ENCODE measurements around the gene ECT2L.

ECT2L gene

DNA sequence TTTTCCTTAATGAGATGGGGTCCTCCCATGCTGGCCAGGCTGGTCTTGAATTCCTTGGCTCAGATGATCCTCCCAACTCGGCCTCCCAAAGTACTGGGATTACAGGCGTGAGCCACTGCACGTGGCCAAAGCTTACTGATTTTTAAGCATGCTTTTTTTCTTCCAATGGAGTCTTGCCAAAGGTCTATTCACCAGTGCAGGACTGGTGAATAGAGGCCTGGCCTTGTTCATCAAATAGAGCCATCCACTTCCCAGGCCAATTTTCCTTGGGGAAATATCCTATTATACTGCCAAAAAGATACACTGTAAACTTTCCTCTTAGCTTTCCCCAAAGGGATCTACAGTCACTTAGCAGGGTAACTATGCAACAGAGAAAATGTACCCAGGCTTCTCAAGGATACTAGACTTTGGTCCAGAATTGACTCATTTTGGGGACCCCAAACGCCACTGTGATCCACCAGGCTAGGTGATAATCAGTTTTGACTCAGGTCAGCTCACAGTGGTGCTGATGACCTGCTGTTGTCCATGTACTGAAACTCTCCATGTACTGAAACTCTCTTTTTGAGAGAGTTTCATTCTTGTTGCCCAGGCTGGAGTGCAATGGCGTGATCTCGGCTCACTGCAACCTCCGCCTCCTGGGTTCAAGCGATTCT, 100.3 kb downstream of the ECT2L start:
- TF ChIP-seq CTCF (IDR thresholded peaks at IDR 0.05), result no peak

GRCh38 chr6:138897031-138897430, 101.1 kb downstream of the ECT2L start:
- no peak overlapping the region for H3K27ac ChIP-seq
- intact Hi-C loops (cut with DNase I; ENCODE audit: low total_unique reads), result no loop called here
- no peaks in the 10 kb centered on the region for H3K27me3 ChIP-seq
- no peaks in the 10 kb centered on the region for H3K9me3 ChIP-seq
- no peak for TF ChIP-seq CTCF (IDR thresholded peaks at IDR 0.05)
- peaks cover 11 to 24% (median 17%) of the 10 kb centered on the region in 3 donors for H3K36me3 ChIP-seq
- H3K4me3 ChIP-seq, result no peak overlapping the region
- DNase-seq, result no peak
- no peaks in the 10 kb centered on the region for H3K4me1 ChIP-seq

More for the DNA sequence above, 100.3 kb downstream of the ECT2L start:
- DNase-seq, result no peak
- intact Hi-C loops (cut with DNase I; ENCODE audit: low total_unique reads), result no loop called here
- Histone ChIP-seq H3K27ac (no peak overlapping the region), H3K4me3 (no peak overlapping the region), H3K36me3 (peaks cover 7 to 17% (median 9%) of the 10 kb centered on the region in 3 donors), H3K9me3 (no peaks in the 10 kb centered on the region), H3K4me1 (no peaks in the 10 kb centered on the region), H3K27me3 (no peaks in the 10 kb centered on the region)

DNA sequence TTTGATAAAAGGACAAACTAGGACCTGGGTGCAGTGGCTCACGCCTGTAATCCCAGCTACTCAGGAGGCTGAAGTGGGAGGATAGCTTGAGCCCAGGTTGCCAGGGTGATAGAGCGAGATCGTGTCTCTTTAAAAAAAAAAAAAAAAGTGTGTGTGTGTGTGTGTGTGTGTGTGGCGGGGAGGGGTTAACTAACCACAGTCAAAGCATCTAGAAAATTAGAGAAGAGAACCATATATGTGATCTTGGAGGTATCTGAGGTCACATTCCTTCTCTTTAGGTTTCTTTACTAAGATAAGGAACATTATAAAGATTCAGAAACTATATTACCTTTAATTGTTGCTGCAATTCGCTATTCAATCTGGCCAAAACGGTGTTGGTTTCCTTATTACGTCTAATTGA, 111.3 kb downstream of the ECT2L start:
- no peak for TF ChIP-seq CTCF (IDR thresholded peaks at IDR 0.05)
- Histone ChIP-seq H3K27me3 (no peaks in the 10 kb centered on the region), H3K4me1 (no peaks in the 10 kb centered on the region), H3K36me3 (peaks cover 66 to 94% (median 71%) of the 10 kb centered on the region in 3 donors), H3K4me3 (no peak overlapping the region), H3K9me3 (no peaks in the 10 kb centered on the region), H3K27ac (no peak overlapping the region)
- no peak for DNase-seq
- intact Hi-C loops (cut with DNase I; ENCODE audit: low total_unique reads), result no loop called here

DNA sequence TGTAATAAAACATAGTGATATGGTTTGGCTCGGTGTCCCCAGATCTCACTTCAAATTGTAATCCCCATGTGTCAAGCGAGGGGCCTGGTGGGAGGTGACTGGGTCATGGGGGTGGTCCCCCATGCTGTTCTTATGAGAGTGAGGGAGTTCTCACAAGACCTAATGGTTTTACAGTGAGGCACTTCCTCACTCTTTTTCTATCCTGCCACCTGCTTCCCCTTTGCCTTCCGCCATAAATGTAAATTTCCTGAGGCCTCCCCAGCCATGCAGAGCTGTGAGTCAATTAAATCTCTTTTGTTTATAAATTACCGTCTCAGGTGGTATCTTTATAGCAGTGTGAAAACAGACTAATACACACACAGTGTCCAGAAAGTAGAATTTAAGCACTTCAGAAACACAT, 113.6 kb downstream of the ECT2L start:
- no peak for DNase-seq
- H3K27ac ChIP-seq, result no peak overlapping the region
- H3K4me1 ChIP-seq, result no peaks in the 10 kb centered on the region
- no peak for TF ChIP-seq CTCF (IDR thresholded peaks at IDR 0.05)
- no peak overlapping the region for H3K4me3 ChIP-seq
- intact Hi-C loops (cut with DNase I; ENCODE audit: low total_unique reads), result no loop called here
- H3K27me3 ChIP-seq, result no peaks in the 10 kb centered on the region
- no peaks in the 10 kb centered on the region for H3K9me3 ChIP-seq
- peaks cover 65 to 98% (median 76%) of the 10 kb centered on the region in 3 donors for H3K36me3 ChIP-seq

DNA sequence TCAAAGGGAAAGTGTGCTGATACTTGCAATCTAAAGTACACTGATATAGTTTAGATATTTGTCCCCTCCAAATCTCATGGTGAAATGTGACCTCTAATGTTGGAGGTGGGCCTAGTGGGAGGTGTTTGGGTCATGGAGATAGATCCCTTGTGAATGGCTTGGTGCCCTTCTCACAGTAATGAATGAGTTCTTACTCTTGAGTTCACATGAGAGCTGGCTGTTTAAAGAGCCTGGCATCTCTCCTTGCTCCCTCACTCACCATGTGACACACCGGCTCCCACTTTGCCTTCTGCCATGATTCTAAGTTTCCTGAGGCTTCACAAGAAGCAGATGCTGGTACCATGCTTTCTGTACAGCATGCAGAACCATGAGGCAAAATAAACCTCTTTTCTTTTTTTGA, 114.1 kb downstream of the ECT2L start:
- Histone ChIP-seq H3K27ac (no peak overlapping the region), H3K4me1 (no peaks in the 10 kb centered on the region), H3K36me3 (peaks cover 68 to 98% (median 74%) of the 10 kb centered on the region in 3 donors), H3K4me3 (no peak overlapping the region), H3K27me3 (no peaks in the 10 kb centered on the region), H3K9me3 (no peaks in the 10 kb centered on the region)
- intact Hi-C loops (cut with DNase I; ENCODE audit: low total_unique reads), result no loop called here
- no peak for TF ChIP-seq CTCF (IDR thresholded peaks at IDR 0.05)
- no peak for DNase-seq

DNA sequence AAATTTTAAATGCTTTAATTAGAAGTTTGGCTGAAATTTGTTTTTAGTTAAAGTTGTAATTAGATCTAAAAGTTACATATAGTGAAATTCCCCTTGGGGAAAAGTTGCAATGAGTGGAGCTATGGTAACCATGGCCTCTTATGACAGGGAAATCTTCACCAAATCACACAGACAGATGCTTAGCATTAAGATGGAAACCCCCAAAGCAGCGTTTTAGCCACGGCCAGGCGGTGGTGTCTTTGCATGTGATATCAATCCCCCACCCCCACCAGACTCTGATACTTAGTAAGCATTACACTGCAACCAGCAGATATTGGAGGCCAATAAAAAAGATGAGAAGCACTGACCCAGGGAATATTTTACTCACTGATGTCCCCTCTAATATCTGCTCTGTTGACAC, 116.4 kb downstream of the ECT2L start:
- Histone ChIP-seq H3K27ac (no peak overlapping the region), H3K27me3 (no peaks in the 10 kb centered on the region), H3K4me1 (no peaks in the 10 kb centered on the region), H3K9me3 (no peaks in the 10 kb centered on the region), H3K4me3 (no peak overlapping the region), H3K36me3 (peaks cover 60 to 93% (median 66%) of the 10 kb centered on the region in 3 donors)
- intact Hi-C loops (cut with DNase I; ENCODE audit: low total_unique reads), result no loop called here
- TF ChIP-seq CTCF (IDR thresholded peaks at IDR 0.05), result no peak
- DNase-seq, result no peak

All from tibial artery (tissue), 4 donors.